Colonic mucosa (tissue), 4 donors: Measurements from ENCODE around the gene ARIH2. TPM values are rescaled to one million over a fixed set of nuclear protein-coding genes. Genes with fewer than 3 reads are reported as not detected.
A peak's percentile ranks its signal among the peaks of the same experiment; 100 is the strongest.

ENCODE experiments used
- DNase-seq: peaks from one replicate; pipeline ENCODE4 v3.0.0-alpha.2; 2020
- H3K27ac ChIP-seq: fragments of 200-600 bp; one replicate; pipeline ENCODE4 v1.8.0; 2021
- H3K27me3 ChIP-seq: fragments of 200-600 bp; one replicate; pipeline ENCODE4 v1.8.0; 2021
- H3K36me3 ChIP-seq: fragments of 200-600 bp; one replicate; pipeline ENCODE4 v1.8.0; 2021
- H3K4me1 ChIP-seq: fragments of 200-600 bp; one replicate; pipeline ENCODE4 v1.8.0; 2021; ENCODE audit warnings: mild to moderate bottlenecking
- H3K4me3 ChIP-seq: fragments of 200-600 bp; one replicate; pipeline ENCODE4 v1.8.0; 2021
- H3K9ac ChIP-seq, 2 donors: one replicate each; pipeline ENCODE4 v1.7.0; 2013; ENCODE audit warnings: control low read depth in 2 of 2, low read depth in 2 of 2, low read length in 2 of 2
- H3K9me3 ChIP-seq: fragments of 200-600 bp; one replicate; pipeline ENCODE4 v1.8.0; 2021
- CTCF ChIP-seq: fragments of 200-600 bp; IDR thresholded peaks from one replicate; pipeline ENCODE4 v1.8.0; 2022; ENCODE audit warnings: antibody characterized with exemption, mild to moderate bottlenecking
- intact Hi-C: fragments of 100-400 bp; cut with DNase I; formaldehyde crosslinking; loops from one replicate; pipeline ENCODE4 v1.14.1; 2022
- total RNA-seq, 2 donors: library from RNA; stranded (reverse); fragmentation: NEBNext Ultra II Directional in 1 of 2; extraction: Animal tissue kit (Norgen Biotek cat#: 25700) in 1 of 2; gene quantifications; one replicate each; pipeline ENCODE4 v1.2.1, GENCODE V29; 2021
- donor health status: healthy.
- donor health status: DM: no; HTN: no; CAD: no.
- donor health status: DM: no; HTN: no; CAD: no.

The ARIH2 gene
- total RNA-seq, 2 donors from 2014 or later = 55.6 to 77.4 TPM

- Histone ChIP-seq H3K4me1 (peaks cover 20% of the 10 kb centered on the region), H3K9me3 (no peaks in the 10 kb centered on the region), H3K36me3 (peaks cover 8% of the 10 kb centered on the region), H3K9ac (peak overlapping the region; percentile 97 to 98), H3K27me3 (no peaks in the 10 kb centered on the region), H3K4me3 (peak overlapping the region; percentile 92), H3K27ac (peak overlapping the region; percentile 100)
- no peak for DNase-seq
- intact Hi-C loops = no loop called here
- no peak for TF ChIP-seq CTCF
Observed at GRCh38 chr3:49019941-49020329, 101.3 kb downstream of the ARIH2 start.

GRCh38 chr3:49020330-49021212 is 101.9 kb downstream of the ARIH2 start:
- no peaks in the 10 kb centered on the region for H3K9me3 ChIP-seq
- intact Hi-C loops = no loop called here
- H3K4me1 ChIP-seq = peaks cover 20% of the 10 kb centered on the region
- TF ChIP-seq CTCF = no peak
- peak overlapping the region; percentile 100 for H3K27ac ChIP-seq
- peaks cover 4% of the 10 kb centered on the region for H3K36me3 ChIP-seq
- H3K9ac ChIP-seq = peak overlapping the region; percentile 97 to 98
- DNase-seq = peak; percentile 57
- H3K27me3 ChIP-seq = no peaks in the 10 kb centered on the region
- H3K4me3 ChIP-seq = peak overlapping the region; percentile 92

GRCh38 chr3:49021213-49021812 is 102.7 kb downstream of the ARIH2 start:
- H3K9ac ChIP-seq = peak overlapping the region; percentile 97 to 98
- peak overlapping the region; percentile 100 for H3K27ac ChIP-seq
- peaks cover 20% of the 10 kb centered on the region for H3K4me1 ChIP-seq
- peak; percentile 100 for DNase-seq
- H3K9me3 ChIP-seq = no peaks in the 10 kb centered on the region
- H3K4me3 ChIP-seq = peak overlapping the region; percentile 92
- peaks cover 4% of the 10 kb centered on the region for H3K36me3 ChIP-seq
- intact Hi-C loops = no loop called here
- TF ChIP-seq CTCF = no peak
- H3K27me3 ChIP-seq = no peaks in the 10 kb centered on the region

GRCh38 chr3:49021813-49022687 is 103.4 kb downstream of the ARIH2 start, which contains the start of gene NDUFAF3:
Gene NDUFAF3 (plus strand): TSS chr3:49022121. CDS start chr3:49022145, 24 bp downstream.
- intact Hi-C loops = no loop called here
- TF ChIP-seq CTCF = peak; percentile 95
- H3K4me1 ChIP-seq = peaks cover 19% of the 10 kb centered on the region
- DNase-seq = peak; percentile 95
- H3K27me3 ChIP-seq = no peaks in the 10 kb centered on the region
- no peaks in the 10 kb centered on the region for H3K9me3 ChIP-seq
- H3K4me3 ChIP-seq = peak within 1 kb of the TSS; percentile 92
- H3K9ac ChIP-seq = peak within 1 kb of the TSS; percentile 97 to 98
- peaks cover 4% of the 10 kb centered on the region for H3K36me3 ChIP-seq
- peak within 1 kb of the TSS; percentile 100 for H3K27ac ChIP-seq

- intact Hi-C loops = no loop called here
- no peak for TF ChIP-seq CTCF
- Histone ChIP-seq H3K36me3 (peaks cover 4% of the 10 kb centered on the region), H3K27ac (peak overlapping the region; percentile 100), H3K4me1 (peaks cover 12% of the 10 kb centered on the region), H3K9me3 (no peaks in the 10 kb centered on the region), H3K27me3 (no peaks in the 10 kb centered on the region), H3K9ac (peak overlapping the region; percentile 92 to 98), H3K4me3 (peak overlapping the region; percentile 92)
- DNase-seq = no peak
Observed at GRCh38 chr3:49022688-49023171, 104.1 kb downstream of the ARIH2 start.
